ENCODE measurements around the gene SFSWAP.

The SFSWAP gene

GRCh38 chr12:131828671-131829355, 117.9 kb downstream of the SFSWAP start:
- Histone ChIP-seq H3K4me3 (ENCODE audit: low read depth, low read length) (no peak overlapping the region), H3K9ac (no peak overlapping the region), H3K9me3 (ENCODE audit: control insufficient read depth, low read length) (no peaks in the 10 kb centered on the region), H3K4me2 (ENCODE audit: low read length) (peak overlapping the region; percentile 17), H3K27me3 (ENCODE audit: control insufficient read depth, insufficient read depth, low read length) (peaks cover 15% of the 10 kb centered on the region), H3K79me2 (no peaks in the 10 kb centered on the region), H3K36me3 (ENCODE audit: control insufficient read depth, insufficient read depth, low read length) (no peaks in the 10 kb centered on the region), H2AFZ (peak overlapping the region; percentile 50), H3K27ac (no peak overlapping the region), H3K4me1 (peaks cover 4% of the 10 kb centered on the region)
- TF ChIP-seq CTCF (IDR thresholded peaks at IDR 0.05), result no peak

- H3K27me3 ChIP-seq (ENCODE audit: control insufficient read depth, insufficient read depth, low read length), result peaks cover 20% of the 10 kb centered on the region
- no peak overlapping the region for H3K9ac ChIP-seq
- no peak overlapping the region for H3K27ac ChIP-seq
- no peak for TF ChIP-seq CTCF (IDR thresholded peaks at IDR 0.05)
- peak overlapping the region; percentile 17 for H3K4me2 ChIP-seq (ENCODE audit: low read length)
- no peak overlapping the region for H3K4me3 ChIP-seq (ENCODE audit: low read depth, low read length)
- no peaks in the 10 kb centered on the region for H3K36me3 ChIP-seq (ENCODE audit: control insufficient read depth, insufficient read depth, low read length)
- H2AFZ ChIP-seq, result peak overlapping the region; percentile 50
- H3K79me2 ChIP-seq, result no peaks in the 10 kb centered on the region
- peaks cover 4% of the 10 kb centered on the region for H3K4me1 ChIP-seq
- no peaks in the 10 kb centered on the region for H3K9me3 ChIP-seq (ENCODE audit: control insufficient read depth, low read length)
Measured at GRCh38 chr12:131829356-131829747, 118.5 kb downstream of the SFSWAP start.

- Histone ChIP-seq H3K27me3 (ENCODE audit: control insufficient read depth, insufficient read depth, low read length) (peaks cover 20% of the 10 kb centered on the region), H2AFZ (peak overlapping the region; percentile 56), H3K9me3 (ENCODE audit: control insufficient read depth, low read length) (no peaks in the 10 kb centered on the region), H3K4me3 (ENCODE audit: low read depth, low read length) (peak overlapping the region; percentile 31), H3K4me1 (peaks cover 4% of the 10 kb centered on the region), H3K9ac (no peak overlapping the region), H3K36me3 (ENCODE audit: control insufficient read depth, insufficient read depth, low read length) (no peaks in the 10 kb centered on the region), H3K4me2 (ENCODE audit: low read length) (peak overlapping the region; percentile 74), H3K27ac (no peak overlapping the region), H3K79me2 (no peaks in the 10 kb centered on the region)
- no peak for TF ChIP-seq CTCF (IDR thresholded peaks at IDR 0.05)
Measured at GRCh38 chr12:131829791-131830334, 119.0 kb downstream of the SFSWAP start.

- H3K4me3 ChIP-seq (ENCODE audit: low read depth, low read length), result peak overlapping the region; percentile 31
- peaks cover 20% of the 10 kb centered on the region for H3K27me3 ChIP-seq (ENCODE audit: control insufficient read depth, insufficient read depth, low read length)
- no peak overlapping the region for H3K27ac ChIP-seq
- H3K79me2 ChIP-seq, result no peaks in the 10 kb centered on the region
- H3K36me3 ChIP-seq (ENCODE audit: control insufficient read depth, insufficient read depth, low read length), result no peaks in the 10 kb centered on the region
- peaks cover 4% of the 10 kb centered on the region for H3K4me1 ChIP-seq
- H2AFZ ChIP-seq, result peak overlapping the region; percentile 56
- H3K4me2 ChIP-seq (ENCODE audit: low read length), result peak overlapping the region; percentile 74
- H3K9ac ChIP-seq, result no peak overlapping the region
- TF ChIP-seq CTCF (IDR thresholded peaks at IDR 0.05), result peak; percentile 57
- no peaks in the 10 kb centered on the region for H3K9me3 ChIP-seq (ENCODE audit: control insufficient read depth, low read length)
Measured at GRCh38 chr12:131830335-131830913, 119.5 kb downstream of the SFSWAP start.
